ENCODE measurements around the gene CAMK1D.

Gene CAMK1D

GRCh38 chr10:12667052-12667451 lies 317.7 kb downstream of the CAMK1D start:
- DNase-seq = no peak

- DNase-seq = no peak
Observed at GRCh38 chr10:12668634-12669033, 319.3 kb downstream of the CAMK1D start.

- DNase-seq = no peak
Observed at GRCh38 chr10:12670004-12670403, 320.7 kb downstream of the CAMK1D start.

DNA sequence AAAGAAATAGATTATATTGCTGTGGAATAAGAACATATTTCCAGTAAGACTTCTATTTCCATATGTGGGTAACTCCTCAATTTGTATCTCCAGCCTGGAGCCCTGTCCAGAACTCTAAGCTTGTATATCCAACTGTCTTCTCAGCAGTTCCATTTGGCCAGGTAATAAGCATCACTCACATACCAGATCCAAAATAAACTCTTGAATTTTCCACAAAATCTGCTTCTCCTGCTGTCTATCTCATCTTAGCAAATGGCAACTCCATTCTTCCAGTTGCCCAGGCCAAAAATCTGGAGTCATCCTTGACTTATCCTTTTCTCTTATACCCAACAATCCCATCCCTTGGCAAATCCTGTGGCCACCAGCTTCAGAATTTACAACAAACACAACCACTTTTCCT lies 325.8 kb downstream of the CAMK1D start:
- DNase-seq = no peak

- DNase-seq = no peak
Observed at GRCh38 chr10:12679636-12680035, 330.3 kb downstream of the CAMK1D start.

DNA sequence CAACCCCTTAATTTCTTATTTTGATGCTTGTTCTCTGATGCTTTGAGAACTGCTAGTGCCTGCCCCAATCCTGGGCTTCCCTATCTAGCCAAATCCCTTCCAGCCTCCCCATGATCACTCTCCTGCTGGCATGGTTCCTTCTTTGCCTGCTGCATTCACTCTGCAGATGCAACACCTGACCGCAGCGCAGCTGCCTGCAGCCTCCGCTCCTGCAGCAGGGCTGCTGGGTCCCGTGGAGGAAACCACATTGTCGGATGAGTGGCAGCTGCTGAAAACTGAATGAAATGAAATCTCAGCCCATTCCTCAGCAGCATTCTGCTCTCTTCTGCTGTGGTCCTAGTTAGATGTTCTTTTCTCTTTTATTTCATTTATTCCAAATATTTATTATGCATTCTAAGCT lies 331.9 kb downstream of the CAMK1D start:
- DNase-seq = no peak

GRCh38 chr10:12684784-12685183 lies 335.4 kb downstream of the CAMK1D start:
- DNase-seq = no peak

GRCh38 chr10:12685261-12686058 lies 336.1 kb downstream of the CAMK1D start:
- no peak for DNase-seq

DNA sequence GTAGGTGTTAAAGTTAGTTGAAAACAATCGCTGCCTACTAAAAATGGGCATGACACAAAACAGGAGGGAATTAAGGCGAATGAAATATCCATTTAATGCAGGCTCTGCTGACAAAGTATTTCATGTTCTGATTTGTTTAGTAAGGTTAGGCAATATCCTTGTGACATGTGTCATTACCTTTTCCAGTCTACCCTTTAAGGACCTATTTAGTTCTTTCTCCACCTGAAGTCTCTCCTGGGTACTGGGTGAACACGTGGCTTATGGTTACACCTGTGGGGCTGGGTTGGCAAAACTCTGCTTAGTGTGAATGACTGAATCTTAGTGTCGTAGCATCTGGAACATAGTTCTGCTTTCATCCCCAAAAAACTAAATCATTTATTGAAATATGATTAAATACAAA lies 338.6 kb downstream of the CAMK1D start:
- DNase-seq = no peak

GRCh38 chr10:12689893-12690292 lies 340.5 kb downstream of the CAMK1D start:
- no peak for DNase-seq

DNA sequence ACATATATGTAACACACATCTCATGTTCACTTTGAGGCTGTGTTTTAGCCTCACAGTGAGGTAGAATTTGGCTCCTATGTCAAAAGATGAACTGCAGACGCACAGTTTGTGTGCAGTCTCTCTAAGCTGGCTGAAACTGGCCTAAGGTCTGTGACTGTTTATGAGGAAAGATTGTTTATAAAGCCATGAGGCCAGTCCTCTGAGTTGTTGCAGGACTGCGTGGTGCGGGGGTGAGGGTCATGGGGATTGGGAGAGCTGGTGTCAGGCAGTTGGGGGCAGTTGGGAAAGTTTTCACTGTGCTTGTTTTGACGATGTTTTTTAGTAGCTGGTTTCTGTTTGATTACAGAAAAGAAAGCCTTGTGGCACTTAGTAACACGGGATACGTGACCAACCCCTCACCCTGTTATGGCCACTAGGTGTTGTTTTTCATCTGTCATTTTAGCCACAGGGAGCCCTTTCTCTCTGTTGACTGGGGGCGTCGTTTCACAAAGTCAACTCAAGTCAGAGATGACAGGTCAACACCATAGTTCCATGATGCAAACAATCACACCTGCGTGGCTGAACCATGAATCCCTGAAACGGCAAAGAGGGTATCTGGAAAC lies 341.3 kb downstream of the CAMK1D start:
- no peak for DNase-seq

- DNase-seq = no peak
Observed at GRCh38 chr10:12691596-12691995, 342.2 kb downstream of the CAMK1D start.

- no peak for DNase-seq
Observed at GRCh38 chr10:12697764-12698163, 348.4 kb downstream of the CAMK1D start.

DNA sequence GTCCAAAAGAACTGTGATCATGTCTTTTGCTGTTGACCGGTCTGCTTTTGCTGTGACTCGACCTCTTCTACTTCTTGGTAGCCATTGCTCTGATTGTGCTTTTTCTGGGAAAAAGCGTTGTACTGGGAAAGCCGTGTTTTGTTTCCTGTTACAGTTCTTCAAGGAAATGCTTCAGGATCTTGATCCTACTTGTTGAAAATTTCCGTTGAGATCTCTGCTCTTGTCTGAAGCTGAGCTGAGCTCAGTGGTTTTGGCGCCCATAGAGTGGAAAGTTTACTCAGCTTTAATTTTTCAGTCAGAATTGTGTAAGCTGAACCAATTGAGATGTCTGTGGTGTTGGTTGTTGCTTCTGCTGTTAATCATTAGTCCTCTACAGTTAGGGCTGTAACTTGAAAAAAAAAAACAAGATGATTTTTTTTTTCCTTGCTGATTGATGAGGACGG lies 349.9 kb downstream of the CAMK1D start:
- no peak for DNase-seq

DNA sequence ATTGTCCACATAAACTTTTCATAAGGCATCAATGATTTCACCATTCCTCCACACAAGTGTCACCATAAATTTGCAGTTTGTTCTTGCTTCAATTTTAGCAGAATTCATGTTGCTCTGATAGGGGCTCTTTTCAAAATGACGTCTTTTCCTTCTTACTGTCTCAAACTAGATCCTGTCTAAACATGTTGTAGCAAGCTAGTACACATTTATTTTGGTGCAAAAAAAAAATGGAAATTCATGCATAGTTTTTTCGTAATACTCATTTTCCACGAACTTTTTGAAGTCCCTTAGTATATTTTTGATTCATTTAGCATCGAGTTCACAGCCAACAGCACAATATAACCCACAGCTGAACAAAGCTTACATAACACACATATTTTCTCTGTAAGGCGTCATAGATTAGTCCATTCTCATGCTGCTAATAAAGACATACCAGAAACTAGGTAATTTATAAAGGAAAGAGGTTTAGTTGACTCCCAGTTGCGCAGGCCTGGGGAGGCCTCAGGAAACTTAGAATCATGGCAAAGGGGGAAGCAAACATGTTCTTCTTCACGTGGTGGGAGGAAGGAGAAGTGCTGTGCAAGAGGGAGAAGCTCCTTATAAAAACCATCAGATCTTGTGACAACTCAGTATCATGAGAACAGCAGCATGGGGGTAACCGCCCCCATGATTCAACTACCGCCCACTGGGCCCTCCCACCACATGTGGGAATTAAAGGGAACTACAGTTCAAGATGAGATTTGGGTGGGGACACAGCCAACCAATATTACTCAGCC lies 350.6 kb downstream of the CAMK1D start:
- DNase-seq = no peak

GRCh38 chr10:12700557-12700874 lies 351.2 kb downstream of the CAMK1D start:
- DNase-seq = no peak

DNA sequence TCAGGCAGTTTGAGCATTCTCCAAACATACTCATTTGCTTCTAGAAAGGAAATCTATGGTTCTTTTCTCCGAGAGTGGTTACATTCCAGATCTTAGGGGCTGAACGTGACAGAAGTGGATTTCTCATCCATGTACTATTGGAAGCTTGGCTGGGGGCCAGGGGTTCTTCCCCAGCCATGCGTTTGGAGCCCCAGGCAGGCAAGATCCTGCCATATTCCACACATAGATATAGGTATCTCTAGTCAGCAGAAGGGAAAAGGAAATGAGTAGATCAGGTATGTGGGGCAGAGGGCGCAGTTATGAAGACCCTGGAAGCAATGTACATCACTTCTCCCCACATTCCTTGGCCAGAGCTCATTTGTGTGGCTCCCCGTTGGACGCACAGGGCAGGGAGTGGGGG lies 352.3 kb downstream of the CAMK1D start:
- no peak for DNase-seq

DNA sequence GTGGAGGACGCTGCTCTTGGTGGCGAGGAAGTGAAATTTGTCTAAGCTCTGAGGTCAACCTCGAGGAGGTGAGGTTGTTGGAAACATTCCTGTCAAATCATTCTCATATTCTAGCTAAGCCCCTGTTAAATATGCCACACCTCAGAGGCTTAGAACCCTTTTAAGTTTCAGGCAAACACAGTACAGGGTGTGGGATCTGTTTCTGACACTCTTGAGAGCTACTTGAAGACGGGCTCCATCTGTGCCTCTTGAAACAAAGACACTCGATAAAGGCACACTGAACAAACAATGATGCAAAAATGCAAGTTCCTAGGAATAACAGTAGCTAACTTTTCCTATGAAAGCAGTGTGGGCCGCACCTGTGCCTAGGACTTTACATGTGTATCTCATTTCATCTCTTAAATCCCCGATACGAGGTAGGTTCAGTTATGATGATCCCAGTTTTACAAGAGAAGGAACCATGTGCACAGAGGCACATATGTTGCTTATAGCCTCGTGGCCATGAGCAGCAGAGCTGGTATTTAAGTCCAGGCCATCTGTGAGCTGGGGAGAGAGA lies 352.9 kb downstream of the CAMK1D start:
- DNase-seq = no peak

DNA sequence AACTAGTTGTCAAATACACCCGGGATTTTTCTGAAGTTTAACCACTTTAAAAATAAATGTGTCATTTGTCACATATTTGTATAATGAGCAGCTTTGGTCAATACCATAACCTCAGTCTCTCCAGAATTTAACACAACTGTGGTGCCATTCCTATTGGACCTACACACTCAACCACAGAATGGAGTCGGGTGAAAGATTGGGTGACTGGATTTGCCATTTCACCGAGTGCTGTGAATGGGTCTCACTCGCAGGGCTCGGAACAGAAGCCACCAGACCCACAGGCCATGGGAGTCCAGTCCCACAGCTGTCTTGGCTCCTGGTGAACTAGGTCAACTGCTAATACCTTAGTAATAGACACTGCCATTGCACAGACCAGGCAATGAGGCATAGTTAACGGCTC lies 353.8 kb downstream of the CAMK1D start:
- no peak for DNase-seq

GRCh38 chr10:12703813-12704212 lies 354.5 kb downstream of the CAMK1D start:
- no peak for DNase-seq

- DNase-seq = no peak
Observed at GRCh38 chr10:12704488-12704887, 355.1 kb downstream of the CAMK1D start.

DNA sequence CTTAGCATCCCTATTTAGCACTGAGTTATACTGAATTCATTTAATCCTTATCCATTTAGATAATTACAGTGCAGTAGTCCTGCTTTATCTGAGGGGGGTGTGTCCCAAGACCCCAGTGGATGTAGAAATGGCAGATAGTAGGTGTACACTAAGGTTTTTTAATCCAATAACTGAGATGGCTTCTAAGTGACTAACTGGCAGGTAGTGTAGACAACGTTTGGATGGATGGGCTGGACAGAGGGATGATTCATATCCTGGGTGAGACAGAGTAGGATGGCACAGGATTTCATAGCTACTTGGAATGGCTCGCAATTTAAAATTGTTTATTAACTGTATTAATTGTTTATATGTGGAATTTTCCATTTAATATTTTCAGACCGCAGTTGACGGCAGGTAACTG lies 356.6 kb downstream of the CAMK1D start:
- no peak for DNase-seq

- peak in 1 of 2 experiments; percentile 5 for DNase-seq
Observed at GRCh38 chr10:12707461-12708185, 358.3 kb downstream of the CAMK1D start.
